Prostate gland (tissue), 2 donors: ENCODE data around the gene AFMID.

Source experiments
- CTCF ChIP-seq, 4 experiments: fragments of 200-600 bp in 2 of 4; fragments of 450-650 bp in 2 of 4; sonication (generic) in 2 of 4; IDR thresholded peaks; 1 replicate in 3 of 4; 2 replicates in 1 of 4; pipeline ENCODE4 v1.5.1; 2016 to 2019; ENCODE audit warnings: antibody characterized with exemption in 4 of 4, mild to moderate bottlenecking in 2 of 4, moderate library complexity in 2 of 4
- POLR2A ChIP-seq: fragments of 450-650 bp; IDR thresholded peaks from one replicate; pipeline ENCODE4 v1.6.1; 2016; ENCODE audit warnings: antibody characterized with exemption, mild to moderate bottlenecking
- POLR2AphosphoS5 ChIP-seq: sonication (generic); formaldehyde crosslinking; IDR thresholded peaks from one replicate; pipeline ENCODE4 v1.6.1; 2017; ENCODE audit warnings: antibody characterized with exemption

DNA sequence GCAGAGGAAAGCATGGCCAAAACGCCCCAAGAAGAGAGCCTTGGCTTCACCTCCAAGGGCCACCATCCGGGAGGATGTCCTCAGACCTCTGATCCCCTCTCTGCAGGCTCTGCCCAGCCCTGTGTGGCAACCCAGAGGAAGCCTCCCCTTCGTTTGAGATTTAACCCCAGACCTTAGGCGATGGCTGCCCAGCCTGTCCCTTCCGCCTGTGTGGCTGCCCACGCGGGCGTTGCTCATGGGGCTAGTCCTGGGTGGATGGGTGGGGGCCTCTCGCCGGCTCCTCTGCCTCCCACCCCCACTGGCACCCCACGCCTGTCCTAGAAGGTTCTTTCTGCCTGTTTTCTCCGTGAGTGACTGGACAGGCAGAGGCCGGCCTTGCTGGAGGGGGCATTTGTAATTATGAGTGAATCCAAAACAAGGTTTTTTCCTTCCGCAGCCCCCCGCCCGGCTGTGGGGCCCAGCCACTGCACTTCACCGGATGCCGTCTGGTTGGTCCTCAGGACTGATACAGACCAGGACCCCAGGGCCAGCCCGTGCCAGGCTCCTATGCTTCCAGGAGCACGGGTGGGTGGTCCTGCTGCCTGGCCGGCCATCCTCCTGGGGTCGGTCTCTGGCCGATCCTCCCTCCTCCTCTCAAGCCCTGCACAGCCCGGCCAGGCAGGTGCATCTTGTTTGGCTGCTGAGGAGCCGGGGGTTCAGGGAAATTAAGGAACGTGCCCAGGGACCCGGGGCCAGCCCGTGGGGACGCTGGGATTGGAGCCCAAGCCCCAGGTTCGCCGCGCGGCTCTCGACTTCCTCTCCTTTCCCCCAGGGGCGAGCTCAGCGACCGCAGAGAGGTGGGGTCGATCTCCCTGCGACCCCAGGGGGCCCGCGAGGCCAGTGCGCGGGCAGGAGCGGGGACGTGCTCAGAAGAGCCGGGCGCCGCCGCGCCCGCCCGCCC, 44.1 kb downstream of the AFMID start, which contains the start of gene TMEM235:
- TF ChIP-seq CTCF (IDR thresholded peaks at IDR 0.05) (no peak), POLR2A (no peak), POLR2AphosphoS5 (no peak)
